HEK293T (cell line): ENCODE results near the gene CATSPERD.

Experiments used
- FOXK2 ChIP-seq: fragments of 450-650 bp; IDR thresholded peaks from 2 replicates; pipeline ENCODE4 v1.6.1; 2016; ENCODE audit warnings: mild to moderate bottlenecking
- L3MBTL2 ChIP-seq: fragments of 450-650 bp; conservative IDR thresholded peaks from 2 replicates; pipeline ENCODE4 v1.6.1; 2016; ENCODE audit warnings: mild to moderate bottlenecking
- LEF1 ChIP-seq: fragments of 450-650 bp; IDR thresholded peaks from 2 replicates; pipeline ENCODE4 v1.6.1; 2017; ENCODE audit warnings: mild to moderate bottlenecking, borderline replicate concordance
- SP1 ChIP-seq: fragments of 450-650 bp; IDR thresholded peaks from 2 replicates; pipeline ENCODE4 v1.6.1; 2017
- SUZ12 ChIP-seq: fragments of 450-650 bp; IDR thresholded peaks from 2 replicates; pipeline ENCODE4 v1.6.1; 2016; ENCODE audit warnings: mild to moderate bottlenecking
- TARDBP ChIP-seq: fragments of 450-650 bp; IDR thresholded peaks from 2 replicates; pipeline ENCODE4 v1.6.1; 2016
- ZNF384 ChIP-seq: fragments of 450-650 bp; IDR thresholded peaks from 2 replicates; pipeline ENCODE4 v1.6.1; 2016

DNA sequence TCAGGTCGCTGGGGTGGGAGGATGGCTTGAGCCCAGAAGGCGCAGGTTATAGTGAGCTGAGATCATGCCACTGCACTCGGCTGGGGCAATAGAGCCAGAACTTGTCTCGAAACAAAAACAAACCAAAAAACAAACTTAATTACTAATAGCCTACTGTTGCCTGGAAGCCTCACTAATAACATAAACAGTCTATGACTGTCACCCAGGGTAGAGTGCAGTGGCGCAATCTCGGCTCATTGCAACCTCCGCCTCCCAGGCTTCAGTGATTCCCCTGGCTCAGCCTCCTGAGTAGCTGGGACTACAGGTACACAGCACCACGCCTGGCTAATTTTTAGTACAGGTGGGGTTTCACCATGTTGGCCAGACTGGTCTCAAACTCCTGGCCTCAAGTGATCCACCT, 18.0 kb downstream of the CATSPERD start:
- TF ChIP-seq SUZ12 (no peak), LEF1 (no peak), ZNF384 (no peak), L3MBTL2 (no peak), SP1 (no peak), TARDBP (no peak), FOXK2 (no peak)
